HepG2 (cell line): Measurements from ENCODE around the gene CARMIL3. TPM values are rescaled to one million over a fixed set of nuclear protein-coding genes. Genes with fewer than 3 reads are reported as not detected.

Experiments used
- ATF7 ChIP-seq, 2 experiments: fragments of 450-650 bp in 1 of 2; sonication (generic) in 1 of 2; formaldehyde crosslinking in 1 of 2; IDR thresholded peaks; 2 replicates each; pipeline versions ENCODE4 v1.4.0 to v1.6.1; 2016 to 2020; ENCODE audit warnings: antibody characterized with exemption in 1 of 2, mild to moderate bottlenecking in 1 of 2, missing genetic modification reagents in 1 of 2
- KLF16 ChIP-seq, 2 experiments: sonication (generic) in 1 of 2; formaldehyde crosslinking in 1 of 2; IDR thresholded peaks; 2 replicates each; pipeline versions ENCODE4 v1.6.1 to v1.8.0; 2016 to 2023; ENCODE audit warnings: missing genetic modification reagents in 2 of 2, missing compliant biosample characterization in 1 of 2
- MIER3 ChIP-seq: IDR thresholded peaks from 2 replicates; pipeline ENCODE4 v1.6.1; 2016; ENCODE audit warnings: missing compliant biosample characterization, borderline replicate concordance
- NR2F1 ChIP-seq, 2 experiments: fragments of 450-650 bp in 1 of 2; formaldehyde crosslinking in 1 of 2; IDR thresholded peaks; 2 replicates each; pipeline versions ENCODE4 v1.5.0 to v1.6.1; 2016 to 2020; ENCODE audit warnings: mild to moderate bottlenecking in 1 of 2, missing compliant biosample characterization in 1 of 2, missing genetic modification reagents in 1 of 2, moderate library complexity in 1 of 2
- PHF5A ChIP-seq: IDR thresholded peaks from one replicate; pipeline ENCODE4 v1.6.1; 2018; ENCODE audit warnings: low read depth, missing genetic modification reagents; ENCODE audit not compliant: unreplicated experiment
- PITX1 ChIP-seq: sonication (generic); formaldehyde crosslinking; IDR thresholded peaks from 2 replicates; pipeline ENCODE4 v1.5.1; 2020; ENCODE audit warnings: mild to moderate bottlenecking, missing genetic modification reagents
- SRSF4 ChIP-seq: fragments of 200-400 bp; formaldehyde crosslinking; IDR thresholded peaks from one replicate; pipeline ENCODE4 v1.6.1; 2018; ENCODE audit warnings: mild to moderate bottlenecking, low read depth, low read length, moderate library complexity; ENCODE audit not compliant: poor library complexity, severe bottlenecking
- ZMYM4 ChIP-seq: sonication (generic); formaldehyde crosslinking; IDR thresholded peaks from 2 replicates; pipeline ENCODE4 v1.8.1; 2023; ENCODE audit warnings: mild to moderate bottlenecking, missing genetic modification reagents
- ZNF142 ChIP-seq: sonication (generic); formaldehyde crosslinking; IDR thresholded peaks from 2 replicates; pipeline ENCODE4 v1.4.0; 2020; ENCODE audit warnings: missing genetic modification reagents
- ZNF20 ChIP-seq: sonication (generic); formaldehyde crosslinking; IDR thresholded peaks from 2 replicates; pipeline ENCODE4 v1.4.0; 2020; ENCODE audit warnings: mild to moderate bottlenecking, moderate library complexity, missing genetic modification reagents
- ZNF432 ChIP-seq: sonication (generic); formaldehyde crosslinking; IDR thresholded peaks from 2 replicates; pipeline ENCODE4 v1.5.0; 2020; ENCODE audit warnings: missing genetic modification reagents, mild to moderate bottlenecking, borderline replicate concordance
- ZNF577 ChIP-seq: sonication (generic); formaldehyde crosslinking; IDR thresholded peaks from 2 replicates; pipeline ENCODE4 v1.4.0; 2020; ENCODE audit warnings: mild to moderate bottlenecking, low read depth, missing genetic modification reagents, borderline replicate concordance
- ZNF768 ChIP-seq: sonication (generic); formaldehyde crosslinking; IDR thresholded peaks from 2 replicates; pipeline ENCODE4 v1.4.0; 2020; ENCODE audit warnings: missing genetic modification reagents
- ZSCAN29 ChIP-seq: sonication (generic); formaldehyde crosslinking; conservative IDR thresholded peaks from 2 replicates; pipeline ENCODE4 v1.4.0; 2020; ENCODE audit warnings: mild to moderate bottlenecking, missing genetic modification reagents
- ZUFSP ChIP-seq: sonication (generic); formaldehyde crosslinking; IDR thresholded peaks from 2 replicates; pipeline ENCODE4 v1.9.0; 2021; ENCODE audit warnings: missing genetic modification reagents, mild to moderate bottlenecking, borderline replicate concordance
- polyA plus RNA-seq, 8 experiments: library from polyadenylated mRNA; depleted of rRNA in 3 of 8; stranded (reverse) in 7 of 8; unstranded in 1 of 8; fragments of >200 nt; fragmentation: Illumina TruSeq in 4 of 8; extraction: Trizol in 4 of 8; gene quantifications; 2 replicates each; pipeline versions ENCODE4 v1.2.1 to v1.2.3, GENCODE V29; 2011 to 2016; ENCODE audit warnings: low read depth in 4 of 8, missing spikeins in 1 of 8, mixed read lengths in 1 of 8; ENCODE audit not compliant: insufficient read depth in 1 of 8
- total RNA-seq, 5 experiments: library from RNA; depleted of rRNA; stranded (reverse); fragments of >200 nt; fragmentation: Illumina TruSeq; extraction: Trizol; gene quantifications; 2 replicates each; pipeline ENCODE4 v1.2.3, GENCODE V29; 2016; ENCODE audit warnings: low read depth in 1 of 5
- TF ChIP-seq, protein P1 (sequence below): sonication (generic); formaldehyde crosslinking; IDR thresholded peaks from 2 replicates; pipeline ENCODE4 v1.5.1; 2020; ENCODE audit warnings: missing genetic modification reagents, mild to moderate bottlenecking, borderline replicate concordance
- TF ChIP-seq, protein P2 (sequence below): sonication (generic); formaldehyde crosslinking; IDR thresholded peaks from 2 replicates; pipeline ENCODE4 v1.4.0; 2020; ENCODE audit warnings: missing genetic modification reagents
- TF ChIP-seq, protein P3 (sequence below): sonication (generic); formaldehyde crosslinking; IDR thresholded peaks from 2 replicates; pipeline ENCODE4 v1.5.0; 2020; ENCODE audit warnings: missing genetic modification reagents

CARMIL3 gene
- total and polyA plus RNA-seq, 2 of the 13 experiments (the other 11 are each of a cell fraction or from before 2014, with no cell fraction given): 0.27 to 0.55 TPM

DNA sequence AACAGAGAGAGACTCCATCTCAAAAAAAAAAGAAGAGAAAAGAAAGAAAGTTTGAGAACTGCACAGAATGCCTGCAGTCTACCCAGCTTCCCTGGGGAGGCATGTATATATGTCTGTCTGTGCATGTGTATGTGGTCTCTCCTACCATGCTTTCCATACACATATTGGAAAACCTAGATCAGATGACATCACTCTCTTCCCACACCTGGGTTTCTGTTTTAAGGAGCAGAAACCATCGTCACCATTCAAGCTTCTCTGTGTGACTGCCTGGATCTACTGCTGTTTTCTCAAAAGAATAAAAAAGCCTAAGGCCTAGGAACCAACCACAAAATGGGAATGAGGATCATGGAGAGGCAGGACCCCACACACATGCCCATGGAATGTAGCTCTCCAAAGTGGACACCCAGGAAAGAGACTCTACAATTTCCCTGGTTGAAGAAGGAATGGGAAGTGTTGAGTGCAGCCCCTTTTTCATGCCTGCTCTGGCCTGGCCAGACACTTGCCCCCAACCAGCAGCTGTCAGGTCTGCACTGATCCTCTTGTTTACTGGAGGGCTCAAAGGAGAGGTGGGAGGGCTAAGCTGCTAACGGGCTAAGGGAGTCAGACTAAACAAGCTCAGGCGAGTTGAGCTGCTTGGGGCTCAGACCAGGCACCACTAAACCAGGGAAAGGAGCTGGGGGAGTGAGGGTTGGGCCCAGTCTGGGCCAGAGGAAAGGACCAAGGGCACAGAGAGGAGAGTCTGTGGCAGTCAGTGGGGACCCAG lies 34.6 kb downstream of the CARMIL3 start (continued):
- TF ChIP-seq ZNF142: no peak
- no peak for TF ChIP-seq SRSF4
- no peak for TF ChIP-seq ZSCAN29 (CRISPR knock-in tag)
- TF ChIP-seq, protein P1, sequence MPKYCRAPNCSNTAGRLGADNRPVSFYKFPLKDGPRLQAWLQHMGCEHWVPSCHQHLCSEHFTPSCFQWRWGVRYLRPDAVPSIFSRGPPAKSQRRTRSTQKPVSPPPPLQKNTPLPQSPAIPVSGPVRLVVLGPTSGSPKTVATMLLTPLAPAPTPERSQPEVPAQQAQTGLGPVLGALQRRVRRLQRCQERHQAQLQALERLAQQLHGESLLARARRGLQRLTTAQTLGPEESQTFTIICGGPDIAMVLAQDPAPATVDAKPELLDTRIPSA: no peak
- TF ChIP-seq, protein P2, sequence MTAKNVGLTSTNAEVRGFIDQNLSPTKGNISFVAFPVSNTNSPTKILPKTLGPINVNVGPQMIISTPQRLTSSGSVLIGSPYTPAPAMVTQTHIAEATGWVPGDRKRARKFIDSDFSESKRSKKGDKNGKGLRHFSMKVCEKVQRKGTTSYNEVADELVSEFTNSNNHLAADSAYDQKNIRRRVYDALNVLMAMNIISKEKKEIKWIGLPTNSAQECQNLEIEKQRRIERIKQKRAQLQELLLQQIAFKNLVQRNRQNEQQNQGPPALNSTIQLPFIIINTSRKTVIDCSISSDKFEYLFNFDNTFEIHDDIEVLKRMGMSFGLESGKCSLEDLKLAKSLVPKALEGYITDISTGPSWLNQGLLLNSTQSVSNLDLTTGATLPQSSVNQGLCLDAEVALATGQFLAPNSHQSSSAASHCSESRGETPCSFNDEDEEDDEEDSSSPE (CRISPR knock-in tag): no peak
- no peak for TF ChIP-seq ZNF20 (CRISPR knock-in tag)
- no peak for TF ChIP-seq ZUFSP (CRISPR knock-in tag)
- TF ChIP-seq NR2F1 (CRISPR knock-in tag; IDR thresholded peaks at IDR 0.05): no peak
- no peak for TF ChIP-seq ZNF768 (CRISPR knock-in tag)
- TF ChIP-seq PHF5A: no peak
- TF ChIP-seq ZNF432 (CRISPR knock-in tag): no peak
- TF ChIP-seq, protein P3, sequence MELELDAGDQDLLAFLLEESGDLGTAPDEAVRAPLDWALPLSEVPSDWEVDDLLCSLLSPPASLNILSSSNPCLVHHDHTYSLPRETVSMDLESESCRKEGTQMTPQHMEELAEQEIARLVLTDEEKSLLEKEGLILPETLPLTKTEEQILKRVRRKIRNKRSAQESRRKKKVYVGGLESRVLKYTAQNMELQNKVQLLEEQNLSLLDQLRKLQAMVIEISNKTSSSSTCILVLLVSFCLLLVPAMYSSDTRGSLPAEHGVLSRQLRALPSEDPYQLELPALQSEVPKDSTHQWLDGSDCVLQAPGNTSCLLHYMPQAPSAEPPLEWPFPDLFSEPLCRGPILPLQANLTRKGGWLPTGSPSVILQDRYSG: no peak
- TF ChIP-seq KLF16 (CRISPR knock-in tag; IDR thresholded peaks at IDR 0.05): no peak
- TF ChIP-seq MIER3 (CRISPR knock-in tag): no peak
- TF ChIP-seq ZNF577 (CRISPR knock-in tag): no peak
- no peak for TF ChIP-seq ZMYM4 (CRISPR knock-in tag)
- TF ChIP-seq ATF7 (IDR thresholded peaks at IDR 0.05): peak; percentile 83
- TF ChIP-seq ATF7 (CRISPR knock-in tag; IDR thresholded peaks at IDR 0.05): no peak
- no peak for TF ChIP-seq PITX1 (CRISPR knock-in tag)
